Thyroid gland (tissue), 4 donors: Measurements from ENCODE around the gene RPSA. TPM values are rescaled to one million over a fixed set of nuclear protein-coding genes. Genes with fewer than 3 reads are reported as not detected.

Experiments
- DNase-seq, 2 donors: peaks; one replicate each; pipeline ENCODE4 v3.0.0-alpha.2; 2019
- H3K27ac ChIP-seq, 3 donors: fragments of 200-600 bp; sonication (generic); 1 replicate in 2 of 3; 2 replicates in 1 of 3; pipeline ENCODE4 v1.5.1; 2016 to 2019; ENCODE audit warnings: mild to moderate bottlenecking in 1 of 3, moderate library complexity in 1 of 3
- H3K27me3 ChIP-seq: fragments of 200-600 bp; sonication (generic); one replicate; pipeline ENCODE4 v1.5.1; 2019
- H3K36me3 ChIP-seq, 2 donors: fragments of 200-600 bp; sonication (generic); one replicate each; pipeline ENCODE4 v1.5.1; 2016 to 2019
- H3K4me1 ChIP-seq, 2 donors: fragments of 200-600 bp; sonication (generic); one replicate each; pipeline ENCODE4 v1.5.1; 2017 to 2019
- H3K4me3 ChIP-seq, 3 donors: fragments of 200-600 bp; sonication (generic); replicated peaks in 1 of 3; 1 replicate in 2 of 3; 2 replicates in 1 of 3; pipeline ENCODE4 v1.5.1; 2016; ENCODE audit warnings: mild to moderate bottlenecking in 1 of 3
- H3K9me3 ChIP-seq: fragments of 200-600 bp; sonication (generic); one replicate; pipeline ENCODE4 v1.5.1; 2017
- POLR2A ChIP-seq, 2 donors: fragments of 450-650 bp; IDR thresholded peaks; one replicate each; pipeline ENCODE4 v1.6.1; 2017; ENCODE audit warnings: antibody characterized with exemption in 2 of 2, mild to moderate bottlenecking in 2 of 2, moderate library complexity in 1 of 2
- WGBS, 2 donors: methylation state at CpG; one replicate each; pipeline ENCODE4 v1.1.5; 2017; 5-methylcytosine and 5-hydroxymethylcytosine counted together
- intact Hi-C: fragments of 100-400 bp; cut with DNase I; formaldehyde crosslinking; loops from one replicate; pipeline ENCODE4 v1.15.1; 2023
- total RNA-seq, 4 donors: library from RNA; depleted of rRNA; stranded (reverse); fragments of >200 nt; gene quantifications; one replicate each; pipeline ENCODE4 v1.2.3, GENCODE V29; 2016
- TF ChIP-seq, protein P1 (sequence below), 6 experiments: fragments of 200-600 bp in 3 of 6; fragments of 450-650 bp in 3 of 6; sonication (generic) in 3 of 6; IDR thresholded peaks; one replicate each; pipeline ENCODE4 v1.5.1; 2016 to 2019; ENCODE audit warnings: antibody characterized with exemption in 6 of 6, mild to moderate bottlenecking in 2 of 6, inconsistent platforms in 1 of 6, moderate library complexity in 1 of 6

Gene RPSA
- total RNA-seq, 4 donors from 2014 or later = 570 to 1,162 (median 852) TPM

DNA sequence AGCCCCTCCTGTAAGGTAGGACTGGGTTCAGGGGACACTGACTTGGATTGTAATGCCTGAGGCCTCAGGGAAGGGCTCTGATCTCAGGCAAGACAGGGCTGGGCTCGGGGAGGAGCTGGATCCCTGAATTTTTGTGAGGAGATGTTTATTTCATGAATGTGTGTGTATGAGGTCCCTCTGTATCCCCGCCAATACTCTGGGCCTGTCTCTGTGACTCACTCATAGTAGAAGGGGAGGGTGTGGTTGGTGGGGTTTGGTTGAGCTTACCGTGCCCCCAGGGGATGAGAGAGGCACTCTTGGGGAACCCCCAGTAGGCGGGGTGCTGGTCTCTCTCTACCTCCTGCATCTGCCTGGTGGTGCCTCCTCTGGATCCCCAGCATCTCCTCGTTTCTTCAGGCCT lies 28.1 kb downstream of the RPSA start:
- Histone ChIP-seq H3K4me3 (no peak overlapping the region), H3K4me1 (peaks cover 0 to 3% of the 10 kb centered on the region in 2 donors), H3K36me3 (no peaks in the 10 kb centered on the region), H3K9me3 (no peaks in the 10 kb centered on the region), H3K27ac (no peak overlapping the region), H3K27me3 (no peaks in the 10 kb centered on the region)
- TF ChIP-seq, protein P1, sequence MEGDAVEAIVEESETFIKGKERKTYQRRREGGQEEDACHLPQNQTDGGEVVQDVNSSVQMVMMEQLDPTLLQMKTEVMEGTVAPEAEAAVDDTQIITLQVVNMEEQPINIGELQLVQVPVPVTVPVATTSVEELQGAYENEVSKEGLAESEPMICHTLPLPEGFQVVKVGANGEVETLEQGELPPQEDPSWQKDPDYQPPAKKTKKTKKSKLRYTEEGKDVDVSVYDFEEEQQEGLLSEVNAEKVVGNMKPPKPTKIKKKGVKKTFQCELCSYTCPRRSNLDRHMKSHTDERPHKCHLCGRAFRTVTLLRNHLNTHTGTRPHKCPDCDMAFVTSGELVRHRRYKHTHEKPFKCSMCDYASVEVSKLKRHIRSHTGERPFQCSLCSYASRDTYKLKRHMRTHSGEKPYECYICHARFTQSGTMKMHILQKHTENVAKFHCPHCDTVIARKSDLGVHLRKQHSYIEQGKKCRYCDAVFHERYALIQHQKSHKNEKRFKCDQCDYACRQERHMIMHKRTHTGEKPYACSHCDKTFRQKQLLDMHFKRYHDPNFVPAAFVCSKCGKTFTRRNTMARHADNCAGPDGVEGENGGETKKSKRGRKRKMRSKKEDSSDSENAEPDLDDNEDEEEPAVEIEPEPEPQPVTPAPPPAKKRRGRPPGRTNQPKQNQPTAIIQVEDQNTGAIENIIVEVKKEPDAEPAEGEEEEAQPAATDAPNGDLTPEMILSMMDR (IDR thresholded peaks at IDR 0.05) = no peak
- no peak for TF ChIP-seq POLR2A (IDR thresholded peaks at IDR 0.05)
- WGBS, 2 donors = 67 to 80% methylated on average over 5 of the region's 5 CpGs
- intact Hi-C loops = no loop called here
- DNase-seq = no peak

DNA sequence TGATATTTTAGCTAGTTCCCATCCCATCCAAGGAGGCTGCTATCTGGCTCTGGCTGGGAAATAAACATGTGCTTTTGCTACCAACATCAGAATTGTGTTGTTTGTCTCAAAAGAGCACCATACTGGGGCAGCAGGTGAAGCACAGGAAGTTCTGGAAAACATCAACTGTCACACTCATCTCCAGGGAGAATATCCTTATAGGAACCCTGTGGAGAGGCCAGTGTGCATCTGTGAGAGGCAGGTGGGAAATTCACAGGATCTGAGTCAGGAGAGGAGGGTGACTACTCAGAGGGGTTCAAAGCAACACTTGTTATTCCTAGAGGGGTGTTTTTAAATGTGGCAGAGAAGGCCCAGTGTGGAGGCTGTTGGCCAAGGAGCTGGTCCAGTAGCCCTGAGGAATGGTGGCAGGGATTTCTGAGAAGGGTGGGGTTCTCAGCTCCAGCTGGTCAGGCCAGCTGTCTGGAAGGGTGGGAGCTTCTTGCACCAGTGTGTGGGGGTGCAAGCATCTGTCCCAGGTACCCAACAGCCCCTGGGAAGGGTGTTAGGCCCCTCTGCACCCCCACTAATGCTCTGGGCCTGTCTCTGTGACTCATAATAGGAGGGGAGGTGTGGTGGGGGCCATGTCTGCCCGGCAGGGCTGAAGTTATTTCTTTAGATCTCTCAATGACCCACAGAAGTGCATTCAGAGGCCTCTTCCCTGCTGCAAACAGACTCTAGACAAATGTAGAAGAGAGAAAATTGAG lies 28.7 kb downstream of the RPSA start:
- WGBS, 2 donors = 57% methylated on average over 1 of the region's 1 CpG; no CpG with 5 or more reads in 1 of the 2 donors
- no peak for DNase-seq
- intact Hi-C loops = no loop called here

DNA sequence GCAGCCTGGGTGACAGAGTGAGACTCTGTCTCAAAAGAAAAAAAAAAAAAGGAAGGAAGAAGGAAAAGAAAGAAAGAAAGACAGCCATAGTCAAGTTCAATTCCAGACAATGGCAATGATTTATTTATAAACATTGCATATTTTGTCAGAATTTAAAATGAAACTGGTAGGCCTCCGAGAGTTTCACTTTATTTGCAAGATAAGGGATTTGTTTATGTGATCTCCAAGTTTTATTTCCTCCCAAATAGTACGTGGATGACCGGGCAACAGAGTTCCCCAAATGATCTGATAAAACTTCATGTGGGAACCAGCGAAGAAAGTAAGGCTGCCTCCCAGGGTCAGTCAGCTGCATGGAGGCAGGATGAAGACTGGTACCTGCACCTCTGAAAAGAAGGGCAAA lies 32.4 kb downstream of the RPSA start:
- WGBS, 2 donors = 72 to 81% methylated on average over 4 of the region's 4 CpGs

More for the DNA sequence above, 28.7 kb downstream of the RPSA start:
- Histone ChIP-seq H3K27me3 (no peaks in the 10 kb centered on the region), H3K4me1 (peaks cover 0 to 3% of the 10 kb centered on the region in 2 donors), H3K27ac (no peak overlapping the region), H3K9me3 (no peaks in the 10 kb centered on the region), H3K4me3 (no peak overlapping the region), H3K36me3 (no peaks in the 10 kb centered on the region)
- TF ChIP-seq, protein P1 (IDR thresholded peaks at IDR 0.05) = no peak
- no peak for TF ChIP-seq POLR2A (IDR thresholded peaks at IDR 0.05)

DNA sequence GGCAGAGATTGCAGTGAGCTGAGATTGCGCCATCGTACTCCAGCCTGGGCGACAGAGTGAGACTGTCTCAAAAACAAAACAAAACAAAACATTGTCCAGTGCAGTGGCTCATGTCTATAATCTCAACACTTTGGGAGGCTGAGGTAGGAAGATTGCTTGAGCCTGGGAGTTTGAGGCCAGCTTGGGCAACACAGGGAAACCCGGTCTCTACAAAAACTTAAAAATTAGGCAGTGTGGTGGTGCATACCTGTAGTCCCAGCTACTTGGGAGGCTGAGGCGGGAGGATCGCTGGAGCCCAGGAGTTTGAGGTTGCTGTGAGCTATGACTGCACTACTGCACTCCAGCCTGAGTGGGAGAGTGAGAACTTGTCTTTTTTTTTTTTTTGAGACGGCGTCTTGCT lies 33.8 kb downstream of the RPSA start:
- H3K27ac ChIP-seq = no peak overlapping the region
- H3K4me1 ChIP-seq = no peaks in the 10 kb centered on the region
- H3K4me3 ChIP-seq = no peak overlapping the region
- no peak for DNase-seq
- H3K27me3 ChIP-seq = no peaks in the 10 kb centered on the region
- no peaks in the 10 kb centered on the region for H3K9me3 ChIP-seq
- intact Hi-C loops = loop anchor here (5.0 kb wide), 1 partner anchor 57 kb away; no protein-coding TSS in a partner anchor
- H3K36me3 ChIP-seq = no peaks in the 10 kb centered on the region
- 76 to 84% methylated on average over 8 of the region's 8 CpGs for WGBS, 2 donors
- TF ChIP-seq, protein P1 (IDR thresholded peaks at IDR 0.05) = no peak
- TF ChIP-seq POLR2A (IDR thresholded peaks at IDR 0.05) = no peak

More for the DNA sequence above, 32.4 kb downstream of the RPSA start:
- no peaks in the 10 kb centered on the region for H3K36me3 ChIP-seq
- no peaks in the 10 kb centered on the region for H3K9me3 ChIP-seq
- no peaks in the 10 kb centered on the region for H3K4me1 ChIP-seq
- H3K27ac ChIP-seq = no peak overlapping the region
- H3K27me3 ChIP-seq = no peaks in the 10 kb centered on the region
- DNase-seq = no peak
- intact Hi-C loops = no loop called here
- H3K4me3 ChIP-seq = no peak overlapping the region
- TF ChIP-seq, protein P1 (IDR thresholded peaks at IDR 0.05) = no peak
- no peak for TF ChIP-seq POLR2A (IDR thresholded peaks at IDR 0.05)

DNA sequence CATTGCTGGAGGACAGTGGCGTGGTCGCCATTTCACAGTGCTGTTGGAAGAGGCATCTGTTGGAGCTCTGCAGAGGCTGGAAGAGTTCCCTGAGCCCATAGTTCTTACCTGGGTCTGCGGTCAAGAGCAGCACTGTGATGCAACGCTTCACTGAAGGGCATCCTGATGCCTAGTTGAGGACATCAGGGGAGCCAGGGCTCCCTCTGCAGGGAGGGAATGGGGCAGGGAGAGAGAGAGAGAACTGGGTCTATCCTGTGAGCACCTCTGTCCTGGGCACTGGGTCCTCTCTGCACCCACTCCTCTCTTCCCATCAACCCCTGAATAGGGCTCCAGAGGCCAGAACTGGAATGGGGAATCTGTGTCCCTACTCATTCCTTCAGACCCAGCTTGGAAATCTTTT lies 37.0 kb downstream of the RPSA start:
- DNase-seq = no peak
- H3K4me3 ChIP-seq = no peak overlapping the region
- H3K4me1 ChIP-seq = no peaks in the 10 kb centered on the region
- H3K27ac ChIP-seq = no peak overlapping the region
- intact Hi-C loops = loop anchor here (5.0 kb wide), 1 partner anchor 54 kb away; no protein-coding TSS in a partner anchor
- no peaks in the 10 kb centered on the region for H3K9me3 ChIP-seq
- TF ChIP-seq, protein P1 (IDR thresholded peaks at IDR 0.05) = no peak
- no peak for TF ChIP-seq POLR2A (IDR thresholded peaks at IDR 0.05)
- WGBS, 2 donors = 66 to 68% methylated on average over 4 of the region's 4 CpGs
- H3K27me3 ChIP-seq = no peaks in the 10 kb centered on the region
- no peaks in the 10 kb centered on the region for H3K36me3 ChIP-seq
